Measurements from ENCODE around the gene ABLIM3.

Gene ABLIM3

DNA sequence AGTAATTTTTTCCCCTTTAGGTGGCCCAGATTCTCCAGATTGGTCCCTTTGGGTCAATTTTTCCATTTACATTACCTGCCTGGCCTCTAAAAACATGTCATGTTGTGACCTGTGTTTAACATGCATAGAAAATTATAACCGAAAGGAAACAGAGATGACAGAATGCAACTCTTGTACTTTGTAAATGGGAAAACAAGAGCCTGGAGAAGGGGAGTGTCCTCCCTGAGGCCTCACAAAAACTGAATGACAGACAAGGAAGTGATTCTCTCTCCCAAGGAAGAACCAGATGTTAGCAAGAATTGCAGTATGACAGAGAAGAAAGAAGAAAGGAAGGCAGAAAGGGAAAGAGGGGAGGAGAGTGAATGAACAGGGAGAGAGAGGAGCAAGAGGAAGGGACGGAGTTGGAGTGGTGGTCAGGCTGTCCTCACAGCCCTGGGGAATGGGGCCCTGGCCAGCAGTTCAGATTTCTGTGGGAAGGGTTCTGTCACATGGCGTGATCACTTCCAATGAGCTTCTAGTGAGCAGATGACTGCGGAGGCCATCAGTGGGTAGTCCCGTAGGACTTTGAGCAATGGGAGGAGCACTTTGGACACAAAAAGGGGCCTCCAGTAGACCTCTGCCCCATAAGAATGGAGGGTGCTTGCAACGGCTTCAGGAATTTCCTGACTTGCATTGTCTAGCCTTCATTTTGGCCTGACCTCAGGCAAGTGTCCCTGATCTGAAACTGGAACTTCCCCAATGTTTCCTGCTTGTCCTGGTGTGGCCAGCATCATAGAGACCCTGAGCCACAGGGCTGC, 31.6 kb downstream of the ABLIM3 start:
- no peaks in the 10 kb centered on the region for H4K20me1 ChIP-seq (ENCODE audit: insufficient read depth, low read length)
- H3K9ac ChIP-seq (ENCODE audit: low read length) = no peak overlapping the region
- no peaks in the 10 kb centered on the region for H3K9me2 ChIP-seq (replicated peaks; ENCODE audit: insufficient read depth, low read length)
- H3K4me3 ChIP-seq (ENCODE audit: low read length) = no peak overlapping the region
- H3K27me3 ChIP-seq (replicated peaks; ENCODE audit: insufficient read depth, low read length) = no peaks in the 10 kb centered on the region
- no peak overlapping the region for H3K4me2 ChIP-seq (ENCODE audit: low read depth, low read length)
- no peak for DNase-seq
- TF ChIP-seq EZH2 (optimal IDR thresholded peaks at IDR 0.05; ENCODE audit: low read depth, low read length) (no peak), CTCF (IDR thresholded peaks at IDR 0.05; ENCODE audit: low read length) (no peak), EZH2phosphoT487 (IDR thresholded peaks at IDR 0.05; ENCODE audit: low read length) (no peak)
- H3K9me3 ChIP-seq (replicated peaks; ENCODE audit: insufficient read depth, low read length) = no peaks in the 10 kb centered on the region
- H2AFZ ChIP-seq (ENCODE audit: low read length) = no peak overlapping the region
- H3K4me1 ChIP-seq (ENCODE audit: low read length) = no peaks in the 10 kb centered on the region
- no peaks in the 10 kb centered on the region for H3K79me2 ChIP-seq (ENCODE audit: low read length)
- no peak overlapping the region for H3K27ac ChIP-seq (ENCODE audit: low read length)
- no peaks in the 10 kb centered on the region for H3K36me3 ChIP-seq (replicated peaks; ENCODE audit: insufficient read depth, low read length)
- no peaks in the 10 kb centered on the region for H3F3A ChIP-seq (ENCODE audit: insufficient read depth, low read length)

GRCh38 chr5:149174847-149175234, 33.5 kb downstream of the ABLIM3 start:
- no peak for DNase-seq
- TF ChIP-seq CTCF (IDR thresholded peaks at IDR 0.05; ENCODE audit: low read length) (no peak), EZH2 (optimal IDR thresholded peaks at IDR 0.05; ENCODE audit: low read depth, low read length) (no peak), EZH2phosphoT487 (IDR thresholded peaks at IDR 0.05; ENCODE audit: low read length) (no peak)
- H3K9ac ChIP-seq (ENCODE audit: low read length) = no peak overlapping the region
- no peak overlapping the region for H3K4me2 ChIP-seq (ENCODE audit: low read depth, low read length)
- no peaks in the 10 kb centered on the region for H3K9me2 ChIP-seq (replicated peaks; ENCODE audit: insufficient read depth, low read length)
- H4K20me1 ChIP-seq (ENCODE audit: insufficient read depth, low read length) = no peaks in the 10 kb centered on the region
- H3K27me3 ChIP-seq (replicated peaks; ENCODE audit: insufficient read depth, low read length) = no peaks in the 10 kb centered on the region
- no peaks in the 10 kb centered on the region for H3K9me3 ChIP-seq (replicated peaks; ENCODE audit: insufficient read depth, low read length)
- no peak overlapping the region for H3K27ac ChIP-seq (ENCODE audit: low read length)
- no peak overlapping the region for H3K4me3 ChIP-seq (ENCODE audit: low read length)
- H3F3A ChIP-seq (ENCODE audit: insufficient read depth, low read length) = no peaks in the 10 kb centered on the region
- no peaks in the 10 kb centered on the region for H3K79me2 ChIP-seq (ENCODE audit: low read length)
- no peak overlapping the region for H2AFZ ChIP-seq (ENCODE audit: low read length)
- H3K4me1 ChIP-seq (ENCODE audit: low read length) = no peaks in the 10 kb centered on the region
- H3K36me3 ChIP-seq (replicated peaks; ENCODE audit: insufficient read depth, low read length) = no peaks in the 10 kb centered on the region

- H3K79me2 ChIP-seq (ENCODE audit: low read length) = no peaks in the 10 kb centered on the region
- H3K4me2 ChIP-seq (ENCODE audit: low read depth, low read length) = no peak overlapping the region
- no peak overlapping the region for H3K27ac ChIP-seq (ENCODE audit: low read length)
- H3K4me1 ChIP-seq (ENCODE audit: low read length) = no peaks in the 10 kb centered on the region
- H3K9me3 ChIP-seq (replicated peaks; ENCODE audit: insufficient read depth, low read length) = no peaks in the 10 kb centered on the region
- no peaks in the 10 kb centered on the region for H3K36me3 ChIP-seq (replicated peaks; ENCODE audit: insufficient read depth, low read length)
- H3K27me3 ChIP-seq (replicated peaks; ENCODE audit: insufficient read depth, low read length) = no peaks in the 10 kb centered on the region
- H4K20me1 ChIP-seq (ENCODE audit: insufficient read depth, low read length) = no peaks in the 10 kb centered on the region
- TF ChIP-seq EZH2phosphoT487 (IDR thresholded peaks at IDR 0.05; ENCODE audit: low read length) = no peak
- TF ChIP-seq CTCF (IDR thresholded peaks at IDR 0.05; ENCODE audit: low read length) = no peak
- no peak for TF ChIP-seq EZH2 (optimal IDR thresholded peaks at IDR 0.05; ENCODE audit: low read depth, low read length)
- H3K9ac ChIP-seq (ENCODE audit: low read length) = no peak overlapping the region
- DNase-seq = no peak
- H3K4me3 ChIP-seq (ENCODE audit: low read length) = no peak overlapping the region
- H2AFZ ChIP-seq (ENCODE audit: low read length) = no peak overlapping the region
- no peaks in the 10 kb centered on the region for H3K9me2 ChIP-seq (replicated peaks; ENCODE audit: insufficient read depth, low read length)
- no peaks in the 10 kb centered on the region for H3F3A ChIP-seq (ENCODE audit: insufficient read depth, low read length)
These were observed 34.2 kb downstream of the ABLIM3 start for GRCh38 chr5:149175346-149176105.

Data from MM.1S (cell line).